HL-60 (cell line): ENCODE results near the gene PPP1R12C.

Experiments used
- DNase-seq, 2 experiments: peaks; one replicate each; pipeline ENCODE4 v3.0.0-alpha.2; 2010 to 2020; ENCODE audit warnings: low read depth in 1 of 2, low spot score in 1 of 2
- H3K27ac ChIP-seq: fragments of 250-450 bp; sonication (Bioruptor Pico); replicated peaks from 2 replicates; pipeline ENCODE4 v1.5.1; 2020; ENCODE audit warnings: mild to moderate bottlenecking, moderate library complexity
- H3K27me3 ChIP-seq: fragments of 250-450 bp; sonication (Bioruptor Pico); 2 replicates; pipeline ENCODE4 v1.5.1; 2021; ENCODE audit warnings: mild to moderate bottlenecking, moderate library complexity; ENCODE audit not compliant: insufficient read depth, poor library complexity, severe bottlenecking
- H3K4me3 ChIP-seq: replicated peaks from 2 replicates; pipeline ENCODE4 v1.5.1; 2011; ENCODE audit warnings: mild to moderate bottlenecking, control low read depth, low read length; ENCODE audit not compliant: insufficient read depth
- CTCF ChIP-seq: IDR thresholded peaks from one replicate; pipeline ENCODE4 v1.5.1; 2011; ENCODE audit warnings: low read length, control low read depth, inconsistent platforms; ENCODE audit not compliant: insufficient read depth
- GABPA ChIP-seq: IDR thresholded peaks from 2 replicates; pipeline ENCODE4 v1.6.1; 2012; ENCODE audit warnings: low read depth
- POLR2AphosphoS5 ChIP-seq: IDR thresholded peaks from 2 replicates; pipeline ENCODE4 v1.6.1; 2012; ENCODE audit warnings: low read depth
- SPI1 ChIP-seq: IDR thresholded peaks from 2 replicates; pipeline ENCODE4 v1.6.1; 2012; ENCODE audit warnings: low read depth, mild to moderate bottlenecking, borderline replicate concordance
- TF ChIP-seq, protein P1 (sequence below): IDR thresholded peaks from 2 replicates; pipeline ENCODE4 v1.6.1; 2012; ENCODE audit warnings: low read depth; ENCODE audit not compliant: insufficient replicate concordance

The PPP1R12C gene

DNA sequence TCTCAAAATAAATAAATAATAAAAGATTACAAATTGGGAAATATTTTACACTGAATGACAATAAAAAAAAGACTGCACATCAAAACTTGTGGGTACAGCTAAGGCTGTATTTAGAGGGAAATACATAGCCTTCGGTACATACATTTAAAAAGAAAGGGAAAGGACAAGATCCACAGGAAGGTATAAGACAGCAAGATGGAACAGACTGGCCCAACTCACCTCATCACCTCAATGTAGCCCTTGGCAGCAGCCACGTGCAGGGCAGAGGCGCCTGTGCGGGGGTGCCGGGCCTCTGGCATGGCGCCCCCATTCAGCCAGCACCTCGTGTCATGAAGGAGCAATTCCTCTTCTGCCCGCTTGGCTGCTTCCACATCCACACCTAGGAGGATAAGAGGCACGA, 14.2 kb downstream of the PPP1R12C start:
- TF ChIP-seq GABPA (no peak), POLR2AphosphoS5 (peak; percentile 21; the same call in 1 of the 2 replicates), CTCF (no peak)
- H3K4me3 ChIP-seq, result no peak overlapping the region
- no peaks in the 10 kb centered on the region for H3K27me3 ChIP-seq
- no peak overlapping the region for H3K27ac ChIP-seq
- DNase-seq, result no peak

DNA sequence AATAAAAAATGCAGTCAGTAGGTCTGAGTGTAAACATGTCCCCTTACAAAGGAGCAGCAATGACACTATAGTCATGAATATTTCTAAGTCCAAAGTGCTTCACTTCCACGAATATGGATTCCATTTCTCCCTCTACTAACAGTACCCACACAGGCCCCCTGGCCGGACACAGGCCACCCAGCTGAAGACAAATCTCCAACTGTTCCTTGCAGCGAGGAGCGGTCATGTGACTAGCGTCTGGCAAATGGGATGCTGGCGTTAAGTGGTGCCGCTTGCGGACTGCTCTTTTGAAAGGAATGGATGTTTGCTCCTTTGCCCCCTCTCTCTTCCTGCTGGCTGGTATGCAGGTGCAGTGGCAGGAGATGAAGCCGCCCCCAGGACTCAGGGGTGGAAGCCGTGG, 16.2 kb downstream of the PPP1R12C start:
- no peaks in the 10 kb centered on the region for H3K27me3 ChIP-seq
- no peak for DNase-seq
- H3K27ac ChIP-seq, result no peak overlapping the region
- H3K4me3 ChIP-seq, result no peak overlapping the region
- TF ChIP-seq SPI1, result no peak
- TF ChIP-seq POLR2AphosphoS5, result no peak
- TF ChIP-seq CTCF, result no peak
- no peak for TF ChIP-seq GABPA
- TF ChIP-seq, protein P1, sequence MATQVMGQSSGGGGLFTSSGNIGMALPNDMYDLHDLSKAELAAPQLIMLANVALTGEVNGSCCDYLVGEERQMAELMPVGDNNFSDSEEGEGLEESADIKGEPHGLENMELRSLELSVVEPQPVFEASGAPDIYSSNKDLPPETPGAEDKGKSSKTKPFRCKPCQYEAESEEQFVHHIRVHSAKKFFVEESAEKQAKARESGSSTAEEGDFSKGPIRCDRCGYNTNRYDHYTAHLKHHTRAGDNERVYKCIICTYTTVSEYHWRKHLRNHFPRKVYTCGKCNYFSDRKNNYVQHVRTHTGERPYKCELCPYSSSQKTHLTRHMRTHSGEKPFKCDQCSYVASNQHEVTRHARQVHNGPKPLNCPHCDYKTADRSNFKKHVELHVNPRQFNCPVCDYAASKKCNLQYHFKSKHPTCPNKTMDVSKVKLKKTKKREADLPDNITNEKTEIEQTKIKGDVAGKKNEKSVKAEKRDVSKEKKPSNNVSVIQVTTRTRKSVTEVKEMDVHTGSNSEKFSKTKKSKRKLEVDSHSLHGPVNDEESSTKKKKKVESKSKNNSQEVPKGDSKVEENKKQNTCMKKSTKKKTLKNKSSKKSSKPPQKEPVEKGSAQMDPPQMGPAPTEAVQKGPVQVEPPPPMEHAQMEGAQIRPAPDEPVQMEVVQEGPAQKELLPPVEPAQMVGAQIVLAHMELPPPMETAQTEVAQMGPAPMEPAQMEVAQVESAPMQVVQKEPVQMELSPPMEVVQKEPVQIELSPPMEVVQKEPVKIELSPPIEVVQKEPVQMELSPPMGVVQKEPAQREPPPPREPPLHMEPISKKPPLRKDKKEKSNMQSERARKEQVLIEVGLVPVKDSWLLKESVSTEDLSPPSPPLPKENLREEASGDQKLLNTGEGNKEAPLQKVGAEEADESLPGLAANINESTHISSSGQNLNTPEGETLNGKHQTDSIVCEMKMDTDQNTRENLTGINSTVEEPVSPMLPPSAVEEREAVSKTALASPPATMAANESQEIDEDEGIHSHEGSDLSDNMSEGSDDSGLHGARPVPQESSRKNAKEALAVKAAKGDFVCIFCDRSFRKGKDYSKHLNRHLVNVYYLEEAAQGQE, result no peak

- Histone ChIP-seq H3K4me3 (no peak overlapping the region), H3K27me3 (no peaks in the 10 kb centered on the region), H3K27ac (no peak overlapping the region)
- peak in 1 of 2 experiments; percentile 13 for DNase-seq
- TF ChIP-seq CTCF, result no peak
- TF ChIP-seq SPI1, result no peak
- no peak for TF ChIP-seq POLR2AphosphoS5
- TF ChIP-seq, protein P1, result no peak
- TF ChIP-seq GABPA, result no peak
Measured at GRCh38 chr19:55099557-55100506, 17.6 kb downstream of the PPP1R12C start.
